Natural killer cell (primary cell): Measurements from ENCODE around the gene MSI2. TPM values are rescaled to one million over a fixed set of nuclear protein-coding genes. Genes with fewer than 3 reads are reported as not detected.

Source experiments
- ATAC-seq, 3 donors: fragments of 150-1000 bp in 2 of 3; fragments of 200-7000 bp in 1 of 3; cut with Tn5 transposase; 1 replicate in 1 of 3; 2 replicates in 2 of 3; pipeline ENCODE4 v1.10.0; 2021; ENCODE audit warnings: mild to moderate bottlenecking in 2 of 3, moderate library complexity in 2 of 3
- DNase-seq, 2 donors: peaks; one replicate each; pipeline versions ENCODE4 v3.0.0 to v3.0.0-alpha.2; 2013 to 2021; ENCODE audit warnings: mixed read lengths in 1 of 2
- H3K27ac ChIP-seq: one replicate; pipeline ENCODE4 v1.5.1; 2013; ENCODE audit warnings: mild to moderate bottlenecking, low read length
- H3K27me3 ChIP-seq: one replicate; pipeline ENCODE4 v1.6.1; 2013; ENCODE audit warnings: low read length; ENCODE audit not compliant: control insufficient read depth, insufficient read depth
- H3K36me3 ChIP-seq: one replicate; pipeline ENCODE4 v1.6.1; 2013; ENCODE audit warnings: low read length; ENCODE audit not compliant: control insufficient read depth, insufficient read depth
- H3K4me1 ChIP-seq: one replicate; pipeline ENCODE4 v1.6.1; 2013; ENCODE audit warnings: low read length; ENCODE audit not compliant: control insufficient read depth, insufficient read depth
- H3K4me3 ChIP-seq: one replicate; pipeline ENCODE4 v1.5.1; 2013; ENCODE audit warnings: low read length
- H3K9me3 ChIP-seq: one replicate; pipeline ENCODE4 v1.6.1; 2013; ENCODE audit warnings: low read length; ENCODE audit not compliant: control insufficient read depth, insufficient read depth
- H3K27ac Mint-ChIP-seq, 2 donors: one replicate each; pipeline ENCODE4 v1.8.0; 2022; ENCODE audit warnings: mild to moderate bottlenecking in 2 of 2, mixed read lengths in 2 of 2, moderate library complexity in 1 of 2
- H3K27me3 Mint-ChIP-seq, 2 donors: one replicate each; pipeline ENCODE4 v1.8.0; 2022; ENCODE audit warnings: low read depth in 2 of 2, mixed read lengths in 2 of 2
- H3K36me3 Mint-ChIP-seq: one replicate; pipeline ENCODE4 v1.8.0; 2022; ENCODE audit warnings: mixed read lengths
- H3K4me1 Mint-ChIP-seq, 2 donors: one replicate each; pipeline ENCODE4 v1.8.0; 2022; ENCODE audit warnings: mixed read lengths in 2 of 2
- H3K4me3 Mint-ChIP-seq: one replicate; pipeline ENCODE4 v1.8.0; 2022; ENCODE audit warnings: mild to moderate bottlenecking, moderate library complexity, mixed read lengths
- H3K9me3 Mint-ChIP-seq, 2 donors: one replicate each; pipeline ENCODE4 v1.8.0; 2022; ENCODE audit warnings: mixed read lengths in 2 of 2
- WGBS: methylation state at CpG from one replicate; pipeline ENCODE4 v1.1.7; 2013; ENCODE audit warnings: missing lambda C conversion rate; ENCODE audit not compliant: insufficient coverage; 5-methylcytosine and 5-hydroxymethylcytosine counted together
- intact Hi-C: fragments of 100-400 bp; cut with micrococcal nuclease; formaldehyde crosslinking; loops from one replicate; pipeline ENCODE4 v1.14.2; 2022
- total RNA-seq, 4 donors: library from RNA; stranded (reverse); fragments of 120-200 nt in 1 of 4; gene quantifications; one replicate each; pipeline versions ENCODE4 v1.2.3 to v1.2.4, GENCODE V29; 2013 to 2022
- TF ChIP-seq, protein P1 (sequence below): fragments of 200-600 bp; IDR thresholded peaks from one replicate; pipeline ENCODE4 v1.8.0; 2022; ENCODE audit warnings: antibody characterized with exemption

The MSI2 gene
- total RNA-seq, 3 donors from 2014 or later (not counting 1 experiment from before 2014, with no cell fraction given), result 95.5 to 145 (median 96.8) TPM

DNA sequence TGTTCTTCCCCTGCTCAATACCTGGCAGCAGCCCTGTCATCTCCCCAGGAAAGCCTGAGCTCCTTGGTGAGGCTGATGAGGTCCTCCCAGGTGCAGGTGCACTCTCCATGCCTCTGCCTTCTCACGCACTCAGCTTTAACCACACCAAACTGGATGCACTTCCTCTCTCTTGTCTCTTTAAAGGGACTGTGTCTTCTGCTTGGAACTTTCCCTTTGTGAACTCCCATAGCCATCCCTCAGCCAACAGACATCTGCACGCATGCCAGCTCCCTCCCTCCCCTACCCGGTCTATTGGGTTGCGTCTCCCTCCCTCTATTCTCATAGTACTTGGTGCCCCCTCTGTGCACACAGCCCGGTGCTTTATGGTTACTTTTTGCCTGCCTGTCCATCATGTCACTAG is 231.2 kb downstream of the MSI2 start:
- peaks cover 35 to 37% of the 10 kb centered on the region in 2 donors for H3K4me1 Mint-ChIP-seq
- TF ChIP-seq, protein P1, sequence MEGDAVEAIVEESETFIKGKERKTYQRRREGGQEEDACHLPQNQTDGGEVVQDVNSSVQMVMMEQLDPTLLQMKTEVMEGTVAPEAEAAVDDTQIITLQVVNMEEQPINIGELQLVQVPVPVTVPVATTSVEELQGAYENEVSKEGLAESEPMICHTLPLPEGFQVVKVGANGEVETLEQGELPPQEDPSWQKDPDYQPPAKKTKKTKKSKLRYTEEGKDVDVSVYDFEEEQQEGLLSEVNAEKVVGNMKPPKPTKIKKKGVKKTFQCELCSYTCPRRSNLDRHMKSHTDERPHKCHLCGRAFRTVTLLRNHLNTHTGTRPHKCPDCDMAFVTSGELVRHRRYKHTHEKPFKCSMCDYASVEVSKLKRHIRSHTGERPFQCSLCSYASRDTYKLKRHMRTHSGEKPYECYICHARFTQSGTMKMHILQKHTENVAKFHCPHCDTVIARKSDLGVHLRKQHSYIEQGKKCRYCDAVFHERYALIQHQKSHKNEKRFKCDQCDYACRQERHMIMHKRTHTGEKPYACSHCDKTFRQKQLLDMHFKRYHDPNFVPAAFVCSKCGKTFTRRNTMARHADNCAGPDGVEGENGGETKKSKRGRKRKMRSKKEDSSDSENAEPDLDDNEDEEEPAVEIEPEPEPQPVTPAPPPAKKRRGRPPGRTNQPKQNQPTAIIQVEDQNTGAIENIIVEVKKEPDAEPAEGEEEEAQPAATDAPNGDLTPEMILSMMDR, result no peak
- Histone ChIP-seq H3K9me3 (no peaks in the 10 kb centered on the region), H3K4me3 (no peak overlapping the region), H3K27ac (no peak overlapping the region), H3K36me3 (no peaks in the 10 kb centered on the region), H3K4me1 (peaks cover 16% of the 10 kb centered on the region), H3K27me3 (no peaks in the 10 kb centered on the region)
- H3K9me3 Mint-ChIP-seq, result no peaks in the 10 kb centered on the region
- no peak overlapping the region for H3K4me3 Mint-ChIP-seq
- peaks cover 16 to 61% of the 10 kb centered on the region in 2 donors for H3K27me3 Mint-ChIP-seq
- H3K36me3 Mint-ChIP-seq, result no peaks in the 10 kb centered on the region
- WGBS, result 71% methylated on average over 5 of the region's 5 CpGs
- H3K27ac Mint-ChIP-seq, result no peak overlapping the region
- intact Hi-C loops, result no loop called here
- DNase-seq (no peak), ATAC-seq (no peak)

DNA sequence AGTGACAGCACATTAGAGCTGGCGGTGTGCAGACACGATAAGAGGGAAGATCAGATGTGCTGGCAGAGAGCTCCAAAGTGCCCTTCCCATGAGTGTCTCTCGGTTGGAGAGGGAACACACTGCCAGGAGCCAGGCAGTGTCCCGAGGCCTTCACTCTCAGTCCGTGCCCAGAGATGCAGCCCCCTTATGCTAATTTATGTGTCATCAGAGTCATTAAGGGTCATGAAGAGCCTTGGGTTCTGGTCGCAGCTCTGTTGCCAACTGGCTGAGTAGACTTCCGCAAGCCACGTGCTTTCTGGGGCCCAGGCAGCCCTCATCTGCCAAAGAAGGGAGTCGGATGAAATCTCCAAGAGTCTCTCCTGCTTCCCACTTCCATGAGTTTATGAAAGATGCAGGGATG is 232.5 kb downstream of the MSI2 start:
- H3K9me3 ChIP-seq, result no peaks in the 10 kb centered on the region
- no peak overlapping the region for H3K27ac Mint-ChIP-seq
- ATAC-seq (no peak), DNase-seq (no peak)
- H3K27ac ChIP-seq, result no peak overlapping the region
- no peaks in the 10 kb centered on the region for H3K9me3 Mint-ChIP-seq
- H3K27me3 ChIP-seq, result no peaks in the 10 kb centered on the region
- no peaks in the 10 kb centered on the region for H3K36me3 ChIP-seq
- peaks cover 16 to 48% of the 10 kb centered on the region in 2 donors for H3K27me3 Mint-ChIP-seq
- peaks cover 19% of the 10 kb centered on the region for H3K4me1 ChIP-seq
- 97% methylated on average over 9 of the region's 9 CpGs for whole genome bisulfite sequencing
- H3K4me3 ChIP-seq, result no peak overlapping the region
- H3K4me1 Mint-ChIP-seq, result peaks cover 41 to 42% of the 10 kb centered on the region in 2 donors
- no peaks in the 10 kb centered on the region for H3K36me3 Mint-ChIP-seq
- H3K4me3 Mint-ChIP-seq, result no peak overlapping the region
- intact Hi-C loops, result no loop called here
- TF ChIP-seq, protein P1, result no peak

DNA sequence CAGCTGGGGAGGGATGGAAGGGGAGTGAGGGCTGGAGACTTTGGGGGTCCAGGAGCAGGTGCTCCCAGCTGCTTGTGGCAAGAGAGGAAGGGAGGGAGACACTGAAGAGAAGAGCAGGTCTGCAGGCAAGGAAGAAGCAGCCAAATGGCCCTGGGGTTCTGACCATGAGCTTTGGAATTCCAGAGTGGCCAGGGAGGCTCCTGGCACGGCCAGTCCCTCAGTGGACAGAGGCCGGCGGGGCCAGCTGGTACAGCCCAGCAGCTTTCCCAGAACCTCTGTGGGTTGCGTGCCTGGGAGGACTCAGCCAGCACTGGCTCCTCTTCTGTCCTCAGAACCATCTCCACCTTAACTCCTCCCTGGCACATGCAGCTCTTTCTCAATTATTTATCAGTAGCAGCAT is 233.0 kb downstream of the MSI2 start:
- no peak overlapping the region for H3K27ac ChIP-seq
- TF ChIP-seq, protein P1, result no peak
- no peaks in the 10 kb centered on the region for H3K9me3 ChIP-seq
- intact Hi-C loops, result no loop called here
- Mint-ChIP-seq H3K4me3 (no peak overlapping the region), H3K27me3 (peaks cover 12 to 43% of the 10 kb centered on the region in 2 donors), H3K27ac (no peak overlapping the region), H3K9me3 (no peaks in the 10 kb centered on the region), H3K36me3 (no peaks in the 10 kb centered on the region), H3K4me1 (peaks cover 38 to 42% of the 10 kb centered on the region in 2 donors)
- H3K36me3 ChIP-seq, result no peaks in the 10 kb centered on the region
- DNase-seq (no peak), ATAC-seq (no peak)
- H3K4me3 ChIP-seq, result no peak overlapping the region
- peaks cover 19% of the 10 kb centered on the region for H3K4me1 ChIP-seq
- WGBS, result 95% methylated on average over 4 of the region's 4 CpGs
- no peaks in the 10 kb centered on the region for H3K27me3 ChIP-seq

DNA sequence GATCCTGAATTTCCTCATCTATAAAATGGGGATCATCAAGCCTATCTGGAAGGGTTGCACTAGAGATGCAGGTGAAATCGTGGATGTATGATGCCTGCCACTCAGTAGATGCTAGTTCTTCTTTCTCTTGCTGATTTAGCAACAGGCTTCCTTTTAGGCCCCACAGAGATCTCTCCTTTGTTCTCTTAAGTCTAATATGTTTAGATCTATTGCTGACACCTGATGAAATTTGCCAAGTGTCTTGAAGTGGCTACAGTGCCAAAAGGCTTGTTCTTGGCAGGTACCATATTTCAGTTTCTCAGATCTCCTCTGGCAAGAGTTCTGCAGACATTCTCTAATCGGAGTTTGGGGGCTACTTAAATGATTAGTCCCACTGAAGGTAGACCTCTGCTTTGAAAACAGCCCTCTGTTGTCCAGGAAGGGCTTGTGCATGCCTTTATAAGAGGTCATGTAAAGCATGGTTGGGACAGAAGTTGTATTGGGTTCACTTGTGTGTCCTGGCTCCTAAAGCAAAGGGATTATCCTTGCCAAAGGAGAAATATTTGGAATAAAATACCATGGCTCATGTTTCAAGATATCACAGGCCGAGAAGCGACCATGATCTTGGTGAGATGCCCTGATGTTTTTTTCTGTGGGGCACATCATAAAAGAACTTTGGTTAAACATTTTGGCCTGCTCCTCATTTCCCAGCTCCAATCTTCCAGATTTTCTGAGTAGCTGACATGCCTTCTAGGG is 234.0 kb downstream of the MSI2 start:
- peaks cover 10% of the 10 kb centered on the region for H3K4me1 ChIP-seq
- Mint-ChIP-seq H3K9me3 (no peaks in the 10 kb centered on the region), H3K27me3 (peaks cover 6 to 34% of the 10 kb centered on the region in 2 donors), H3K27ac (no peak overlapping the region), H3K36me3 (no peaks in the 10 kb centered on the region), H3K4me1 (peaks cover 28 to 32% of the 10 kb centered on the region in 2 donors), H3K4me3 (no peak overlapping the region)
- no peak overlapping the region for H3K4me3 ChIP-seq
- H3K9me3 ChIP-seq, result no peaks in the 10 kb centered on the region
- DNase-seq, result no peak
- H3K27ac ChIP-seq, result no peak overlapping the region
- ATAC-seq, result no peak
- TF ChIP-seq, protein P1, result no peak
- no peaks in the 10 kb centered on the region for H3K36me3 ChIP-seq
- 90% methylated on average over 4 of the region's 4 CpGs for WGBS
- intact Hi-C loops, result no loop called here
- no peaks in the 10 kb centered on the region for H3K27me3 ChIP-seq
